ENCODE data around the gene TPST2. TPM values are rescaled to one million over a fixed set of nuclear protein-coding genes. Genes with fewer than 3 reads are reported as not detected.

The TPST2 gene
- polyA plus RNA-seq, 3 donors from 2014 or later: 352 to 519 (median 512) TPM

DNA sequence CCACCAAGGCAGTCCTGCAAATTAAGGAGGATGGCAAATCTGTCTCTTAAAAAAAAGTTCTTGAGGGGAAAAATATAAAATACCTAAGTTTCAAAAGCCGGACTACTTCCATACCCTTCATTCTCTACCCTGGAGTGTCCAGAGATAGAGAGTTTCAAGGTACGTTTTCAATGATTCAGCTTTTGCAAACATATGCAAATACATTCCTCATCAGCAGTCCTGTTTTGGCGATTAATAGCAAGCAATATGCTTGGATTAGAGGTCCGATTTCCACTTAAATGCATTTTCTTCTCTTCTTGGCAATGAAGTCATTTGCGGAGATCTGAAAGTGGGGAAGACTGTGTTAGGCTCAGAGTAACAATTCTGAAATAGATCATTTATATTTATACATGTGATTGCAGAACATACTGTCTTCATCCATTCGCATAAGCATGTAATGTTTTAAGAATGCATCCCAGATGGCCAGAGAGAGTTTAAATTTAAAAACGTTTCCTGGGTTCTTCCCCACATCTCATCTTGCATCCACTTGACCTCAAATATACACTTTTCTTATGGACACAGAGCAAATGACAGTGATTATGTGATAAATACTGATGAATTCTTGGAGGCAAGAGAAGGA lies 63.9 kb downstream of the TPST2 start:
- H3K4me3 Mint-ChIP-seq: no peak overlapping the region
- H3K9me3 Mint-ChIP-seq: no peaks in the 10 kb centered on the region
- no peak for DNase-seq
- H3K36me3 Mint-ChIP-seq: peaks cover 28 to 54% (median 30%) of the 10 kb centered on the region in 3 donors
- H3K27me3 Mint-ChIP-seq (ENCODE audit: low read depth in 3 of 3): peaks cover 0 to 2% (median 2%) of the 10 kb centered on the region in 3 donors
- H3K27ac Mint-ChIP-seq: peak overlapping the region; percentile 3 to 73 (median 34)
- H3K4me1 Mint-ChIP-seq: peaks cover 0 to 7% of the 10 kb centered on the region in 2 donors

- H3K9me3 Mint-ChIP-seq: no peaks in the 10 kb centered on the region
- H3K27ac Mint-ChIP-seq: peak overlapping the region in 3 of 6 donors; percentile 30 to 51 (median 48)
- H3K36me3 Mint-ChIP-seq: peaks cover 23 to 45% (median 24%) of the 10 kb centered on the region in 3 donors
- DNase-seq: no peak
- H3K4me3 Mint-ChIP-seq: no peak overlapping the region
- peaks cover 0 to 5% of the 10 kb centered on the region in 2 donors for H3K4me1 Mint-ChIP-seq
- H3K27me3 Mint-ChIP-seq (ENCODE audit: low read depth in 3 of 3): peaks cover 0 to 2% (median 2%) of the 10 kb centered on the region in 3 donors
These were observed 65.1 kb downstream of the TPST2 start for GRCh38 chr22:26524870-26525269.

DNA sequence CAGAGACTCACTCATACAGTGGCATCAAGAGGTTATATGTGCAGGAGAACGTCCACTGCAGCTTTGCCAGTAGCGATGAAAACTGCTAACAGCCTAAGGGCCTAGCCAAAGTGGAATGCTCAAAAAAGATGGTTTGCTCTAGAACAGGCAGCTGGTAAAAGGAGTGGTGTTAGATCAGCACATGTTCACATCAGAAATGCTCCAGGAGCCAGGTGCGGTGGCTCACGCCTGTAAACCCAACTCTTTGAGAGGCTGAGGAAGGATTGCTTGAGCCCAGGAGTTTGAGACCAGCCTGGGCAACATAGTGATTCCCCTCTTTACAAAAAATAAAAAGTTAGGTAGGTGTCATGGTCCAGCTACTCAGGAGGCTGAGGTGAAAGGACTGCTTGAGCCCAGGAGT lies 67.3 kb downstream of the TPST2 start:
- Mint-ChIP-seq H3K36me3 (peaks cover 18 to 35% (median 22%) of the 10 kb centered on the region in 3 donors), H3K27ac (peak overlapping the region in 4 of 6 donors; percentile 17 to 76 (median 45)), H3K4me3 (no peak overlapping the region), H3K27me3 (ENCODE audit: low read depth in 3 of 3) (peaks cover 0 to 2% (median 2%) of the 10 kb centered on the region in 3 donors), H3K4me1 (peaks cover 0 to 5% of the 10 kb centered on the region in 2 donors), H3K9me3 (no peaks in the 10 kb centered on the region)
- DNase-seq: no peak

DNA sequence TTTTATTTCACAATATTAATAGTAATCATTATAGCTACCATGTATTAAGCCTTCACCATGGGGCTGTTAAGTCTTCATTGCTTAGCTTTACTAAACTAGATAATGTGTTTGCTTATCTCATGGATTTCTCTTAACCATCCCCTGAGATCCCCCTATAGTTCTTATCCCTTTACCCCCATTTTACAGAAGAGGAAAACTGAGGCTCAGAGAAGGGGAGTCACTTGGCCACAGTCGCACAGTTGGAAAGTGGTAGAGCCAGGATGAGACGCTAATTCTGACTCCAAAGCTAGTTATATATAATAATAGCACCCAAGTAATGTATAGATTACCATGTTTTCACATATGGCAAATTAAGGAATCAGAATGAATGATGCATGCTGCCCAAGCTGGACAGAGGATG lies 67.9 kb downstream of the TPST2 start:
- Mint-ChIP-seq H3K4me3 (no peak overlapping the region), H3K36me3 (peaks cover 15 to 29% (median 20%) of the 10 kb centered on the region in 3 donors), H3K27me3 (ENCODE audit: low read depth in 3 of 3) (peaks cover 0 to 2% (median under 1%) of the 10 kb centered on the region in 3 donors), H3K9me3 (no peaks in the 10 kb centered on the region), H3K27ac (peak overlapping the region in 4 of 6 donors; percentile 40 to 55 (median 50)), H3K4me1 (peaks cover 0 to 3% of the 10 kb centered on the region in 2 donors)
- DNase-seq: no peak

- H3K9me3 Mint-ChIP-seq: no peaks in the 10 kb centered on the region
- H3K36me3 Mint-ChIP-seq: no peaks in the 10 kb centered on the region
- no peak for DNase-seq
- peaks cover 0 to 11% (median 4%) of the 10 kb centered on the region in 3 donors for H3K27me3 Mint-ChIP-seq (ENCODE audit: low read depth in 3 of 3)
- H3K27ac Mint-ChIP-seq: no peak overlapping the region
- H3K4me1 Mint-ChIP-seq: peaks cover 12 to 29% of the 10 kb centered on the region in 2 donors
- no peak overlapping the region for H3K4me3 Mint-ChIP-seq
These were observed 72.5 kb downstream of the TPST2 start for GRCh38 chr22:26517429-26517828.

DNA sequence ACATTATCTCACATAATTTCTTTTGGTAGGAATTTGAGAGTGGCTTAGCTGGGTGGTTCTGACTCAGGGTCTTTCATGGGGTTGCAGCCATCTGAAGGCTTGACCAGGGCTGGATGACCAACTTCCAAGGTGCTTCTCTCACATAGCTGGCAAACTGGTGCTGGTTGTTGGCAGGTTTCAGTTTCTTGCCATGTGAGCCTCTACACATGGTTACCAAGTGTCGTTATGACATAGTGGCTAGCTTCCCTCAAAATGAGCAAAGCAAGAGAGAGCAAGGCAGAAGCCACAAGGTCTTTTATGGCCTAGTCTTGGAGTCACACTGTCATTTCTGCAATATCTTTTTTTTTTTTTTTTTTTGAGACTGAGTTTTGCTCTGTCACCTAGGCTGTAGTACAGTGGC lies 73.4 kb downstream of the TPST2 start:
- Mint-ChIP-seq H3K27me3 (ENCODE audit: low read depth in 3 of 3) (peaks cover 0 to 16% (median 4%) of the 10 kb centered on the region in 3 donors), H3K36me3 (no peaks in the 10 kb centered on the region), H3K27ac (no peak overlapping the region), H3K9me3 (no peaks in the 10 kb centered on the region), H3K4me1 (peaks cover 21 to 38% of the 10 kb centered on the region in 2 donors), H3K4me3 (no peak overlapping the region)
- DNase-seq: no peak

GRCh38 chr22:26515931-26516330 lies 74.0 kb downstream of the TPST2 start:
- Mint-ChIP-seq H3K9me3 (no peaks in the 10 kb centered on the region), H3K4me1 (peaks cover 27 to 44% of the 10 kb centered on the region in 2 donors), H3K27ac (peak overlapping the region in 3 of 6 donors; percentile 15 to 51 (median 36)), H3K4me3 (peak overlapping the region in 1 of 5 donors; percentile 27), H3K36me3 (no peaks in the 10 kb centered on the region), H3K27me3 (ENCODE audit: low read depth in 3 of 3) (peaks cover 0 to 16% (median 4%) of the 10 kb centered on the region in 3 donors)
- no peak for DNase-seq

DNA sequence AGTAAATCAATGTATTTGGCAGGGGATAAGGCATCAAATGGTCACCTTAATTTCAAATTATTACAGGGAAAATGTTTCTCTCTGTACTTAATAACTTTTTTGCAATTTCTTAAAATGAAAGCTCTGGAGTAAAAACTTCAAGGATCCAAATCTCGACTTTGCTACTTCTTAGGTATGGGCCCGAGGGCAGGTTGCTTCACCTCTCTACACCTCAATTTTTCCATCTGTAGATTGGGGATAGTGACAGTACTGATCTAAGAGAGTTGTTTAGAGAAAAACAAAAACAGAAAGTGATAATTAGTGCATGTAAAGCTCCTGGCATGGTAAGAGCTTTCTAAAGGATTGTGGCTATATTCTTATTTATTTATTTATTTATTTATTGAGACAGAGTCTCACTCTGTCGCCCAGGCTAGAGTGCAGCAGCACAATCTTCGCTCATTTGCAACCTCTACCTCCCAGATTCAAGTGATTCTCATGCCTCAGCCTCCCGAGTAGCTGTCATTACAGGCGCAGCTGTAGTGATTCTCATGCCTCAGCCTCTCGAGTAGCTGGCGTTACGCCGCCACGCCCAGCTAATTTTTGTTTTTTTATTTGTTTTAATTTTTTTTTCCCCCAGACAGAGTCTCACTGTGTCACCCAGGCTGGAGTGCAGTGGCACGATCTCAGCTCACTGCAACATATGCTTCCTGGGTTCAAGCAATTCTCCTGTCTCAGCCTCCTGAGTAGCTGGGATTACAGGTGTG lies 75.3 kb downstream of the TPST2 start:
- Mint-ChIP-seq H3K36me3 (peaks cover 4 to 8% (median 6%) of the 10 kb centered on the region in 3 donors), H3K4me3 (peak overlapping the region in 3 of 5 donors; percentile 21 to 55 (median 38)), H3K27me3 (ENCODE audit: low read depth in 3 of 3) (peaks cover 0 to 18% (median 4%) of the 10 kb centered on the region in 3 donors), H3K27ac (peak overlapping the region in 3 of 6 donors; percentile 37 to 83 (median 65)), H3K9me3 (no peaks in the 10 kb centered on the region), H3K4me1 (peaks cover 38 to 55% of the 10 kb centered on the region in 2 donors)
- no peak for DNase-seq

GRCh38 chr22:26513838-26514237 lies 76.1 kb downstream of the TPST2 start:
- H3K4me1 Mint-ChIP-seq: peaks cover 44 to 61% of the 10 kb centered on the region in 2 donors
- peaks cover 0 to 18% (median 4%) of the 10 kb centered on the region in 3 donors for H3K27me3 Mint-ChIP-seq (ENCODE audit: low read depth in 3 of 3)
- peak overlapping the region in 3 of 6 donors; percentile 70 to 99 (median 83) for H3K27ac Mint-ChIP-seq
- H3K36me3 Mint-ChIP-seq: peaks cover 10 to 15% (median 11%) of the 10 kb centered on the region in 3 donors
- no peak for DNase-seq
- peak overlapping the region in 4 of 5 donors; percentile 98 to 100 (median 99) for H3K4me3 Mint-ChIP-seq
- no peaks in the 10 kb centered on the region for H3K9me3 Mint-ChIP-seq

DNA sequence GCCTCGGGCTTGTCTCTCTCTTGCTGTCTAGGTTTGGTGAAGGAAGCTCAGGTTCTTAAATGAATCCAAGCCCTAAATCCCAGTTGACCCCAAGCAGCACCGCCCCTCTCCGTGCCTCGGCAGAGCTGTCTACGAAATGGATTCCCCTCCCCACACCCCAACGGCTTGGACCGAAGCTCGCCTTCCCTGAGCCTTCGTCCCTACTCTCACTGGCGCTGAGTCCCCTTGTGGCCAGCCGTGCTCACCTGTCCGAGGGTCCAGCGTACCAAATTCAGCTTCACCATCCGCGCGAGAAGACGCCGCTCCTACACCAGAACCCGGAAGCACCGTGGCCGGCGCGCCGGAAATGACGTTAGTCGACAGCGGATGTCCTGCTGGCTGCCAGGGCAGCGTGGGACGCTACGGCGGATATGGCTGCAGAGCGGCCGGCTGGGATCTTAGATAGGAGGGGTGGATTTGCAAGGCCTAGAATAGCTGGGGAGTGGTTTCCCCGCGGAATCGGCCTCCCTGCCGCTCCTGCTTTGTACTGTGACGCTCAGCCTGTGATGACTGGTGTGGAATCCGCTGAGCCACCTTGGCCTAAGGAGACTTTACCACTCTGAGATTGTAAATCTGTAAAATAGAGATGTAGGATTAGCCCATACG lies 77.7 kb downstream of the TPST2 start, which contains the start of gene TFIP11:
TFIP11 (minus strand) TSS at position 325 of the 645 bp plus-strand sequence. CDS start 2,201 bp downstream, outside the sequence.
- Mint-ChIP-seq H3K4me3 (peak within 1 kb of the TSS; percentile 98 to 100 (median 99)), H3K27me3 (ENCODE audit: low read depth in 3 of 3) (peaks cover 0 to 18% (median 4%) of the 10 kb centered on the region in 3 donors), H3K4me1 (peaks cover 44 to 62% of the 10 kb centered on the region in 2 donors), H3K36me3 (peaks cover 11 to 23% (median 14%) of the 10 kb centered on the region in 3 donors), H3K27ac (peak within 1 kb of the TSS; percentile 97 to 99 (median 99)), H3K9me3 (no peaks in the 10 kb centered on the region)
- peak; percentile 87 to 88 (median 87) for DNase-seq

DNA sequence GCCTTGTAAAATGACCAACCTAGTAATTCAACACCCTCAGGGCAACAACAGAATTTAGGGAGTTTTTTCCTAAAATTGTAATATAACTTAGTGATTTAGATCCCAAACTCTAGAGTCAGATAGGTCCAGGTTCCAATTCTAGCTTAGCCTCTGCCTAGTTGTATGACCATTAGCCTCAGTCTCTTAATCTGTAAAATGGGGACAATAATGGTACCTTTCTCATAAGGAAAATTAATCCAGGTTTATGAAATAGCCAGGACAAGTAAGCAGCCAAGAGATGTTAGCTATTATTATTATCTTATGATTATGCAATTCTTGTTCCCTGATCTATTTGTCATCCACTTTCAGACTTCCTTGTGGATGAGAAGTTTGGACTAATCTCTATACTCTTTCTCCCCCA lies 81.8 kb downstream of the TPST2 start:
- H3K36me3 Mint-ChIP-seq: peaks cover 25 to 46% (median 36%) of the 10 kb centered on the region in 3 donors
- peaks cover 60 to 61% of the 10 kb centered on the region in 2 donors for H3K4me1 Mint-ChIP-seq
- DNase-seq: no peak
- no peaks in the 10 kb centered on the region for H3K9me3 Mint-ChIP-seq
- peak overlapping the region in 1 of 6 donors; percentile 6 for H3K27ac Mint-ChIP-seq
- no peak overlapping the region for H3K4me3 Mint-ChIP-seq
- peaks cover 3 to 15% (median 3%) of the 10 kb centered on the region in 3 donors for H3K27me3 Mint-ChIP-seq (ENCODE audit: low read depth in 3 of 3)

DNA sequence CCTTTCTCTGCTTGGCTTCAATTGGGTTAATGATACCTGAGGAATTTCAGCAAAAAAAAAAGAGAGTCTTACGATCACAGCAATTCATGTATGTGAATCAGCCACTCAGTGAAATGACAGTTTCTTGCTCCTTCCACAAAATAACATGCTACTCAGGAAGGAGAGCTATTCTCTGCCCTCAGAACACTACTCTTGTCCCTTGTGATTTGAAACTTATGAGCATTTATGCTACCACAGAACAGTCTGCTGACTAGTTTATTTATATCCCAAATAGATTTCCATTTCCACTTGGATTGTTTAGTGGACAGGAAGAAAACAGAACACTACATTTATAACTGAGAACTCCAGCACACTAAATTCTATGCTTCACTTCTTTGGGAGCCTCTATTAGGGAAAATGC lies 86.2 kb downstream of the TPST2 start:
- no peak for DNase-seq
- peaks cover 29 to 60% (median 42%) of the 10 kb centered on the region in 3 donors for H3K36me3 Mint-ChIP-seq
- peaks cover 35% of the 10 kb centered on the region in 2 donors for H3K4me1 Mint-ChIP-seq
- H3K27ac Mint-ChIP-seq: peak overlapping the region; percentile 84 to 93 (median 90)
- H3K27me3 Mint-ChIP-seq (ENCODE audit: low read depth in 3 of 3): peaks cover 2 to 4% (median 3%) of the 10 kb centered on the region in 3 donors
- H3K4me3 Mint-ChIP-seq: peak overlapping the region; percentile 53 to 83 (median 75)
- no peaks in the 10 kb centered on the region for H3K9me3 Mint-ChIP-seq
